GM18517 (cell line): ENCODE results near the gene TMPRSS4.

ENCODE experiments used
- ATAC-seq: cut with Tn5 transposase; IDR thresholded peaks from one replicate; pipeline ENCODE4 v1.9.1; 2021; ENCODE audit warnings: mild to moderate bottlenecking, moderate library complexity; ENCODE audit not compliant: unreplicated experiment

TMPRSS4 gene, protein sequence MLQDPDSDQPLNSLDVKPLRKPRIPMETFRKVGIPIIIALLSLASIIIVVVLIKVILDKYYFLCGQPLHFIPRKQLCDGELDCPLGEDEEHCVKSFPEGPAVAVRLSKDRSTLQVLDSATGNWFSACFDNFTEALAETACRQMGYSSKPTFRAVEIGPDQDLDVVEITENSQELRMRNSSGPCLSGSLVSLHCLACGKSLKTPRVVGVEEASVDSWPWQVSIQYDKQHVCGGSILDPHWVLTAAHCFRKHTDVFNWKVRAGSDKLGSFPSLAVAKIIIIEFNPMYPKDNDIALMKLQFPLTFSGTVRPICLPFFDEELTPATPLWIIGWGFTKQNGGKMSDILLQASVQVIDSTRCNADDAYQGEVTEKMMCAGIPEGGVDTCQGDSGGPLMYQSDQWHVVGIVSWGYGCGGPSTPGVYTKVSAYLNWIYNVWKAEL

DNA sequence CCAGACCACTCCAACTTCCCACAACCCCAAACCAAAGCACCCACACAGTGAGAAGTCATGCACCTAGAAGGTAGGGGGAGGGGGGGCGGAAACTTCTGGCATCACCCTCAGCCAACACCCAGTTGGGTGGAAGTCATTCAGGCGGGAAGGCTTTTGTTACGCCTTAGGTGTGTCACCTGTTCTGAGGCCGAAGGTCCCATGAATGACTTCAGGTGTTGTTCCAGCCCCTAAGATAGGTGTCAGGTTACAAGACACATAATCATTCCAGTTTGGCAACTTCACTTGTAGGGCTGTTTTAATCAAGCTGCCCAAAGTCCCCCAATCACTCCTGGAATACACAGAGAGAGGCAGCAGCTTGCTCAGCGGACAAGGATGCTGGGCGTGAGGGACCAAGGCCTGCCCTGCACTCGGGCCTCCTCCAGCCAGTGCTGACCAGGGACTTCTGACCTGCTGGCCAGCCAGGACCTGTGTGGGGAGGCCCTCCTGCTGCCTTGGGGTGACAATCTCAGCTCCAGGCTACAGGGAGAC, at the start of gene TMPRSS4:
Gene TMPRSS4 (plus strand): TSS at position 325 of the 528 bp plus-strand sequence. CDS start 225 bp downstream, outside the sequence.
- ATAC-seq = no peak

DNA sequence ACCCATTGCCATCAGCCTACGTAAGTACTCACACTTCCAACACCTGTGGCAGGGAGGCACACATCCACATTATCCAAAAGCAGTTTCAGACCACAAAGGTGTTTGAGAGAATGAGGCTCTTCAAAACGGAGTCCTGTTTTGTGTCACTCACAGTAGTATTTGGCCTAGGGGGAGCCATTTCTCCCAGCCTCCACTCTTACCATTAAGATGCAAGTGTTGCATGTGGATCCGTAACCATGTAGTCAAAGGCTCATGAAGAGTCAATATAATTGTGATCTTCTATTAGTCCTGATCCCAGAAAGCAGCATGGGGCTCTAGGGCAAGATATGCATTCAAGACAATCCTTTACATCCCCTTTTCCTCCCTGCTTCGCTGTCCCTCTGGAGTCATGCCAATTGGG, 49.2 kb upstream of the TMPRSS4 start:
- ATAC-seq = no peak

DNA sequence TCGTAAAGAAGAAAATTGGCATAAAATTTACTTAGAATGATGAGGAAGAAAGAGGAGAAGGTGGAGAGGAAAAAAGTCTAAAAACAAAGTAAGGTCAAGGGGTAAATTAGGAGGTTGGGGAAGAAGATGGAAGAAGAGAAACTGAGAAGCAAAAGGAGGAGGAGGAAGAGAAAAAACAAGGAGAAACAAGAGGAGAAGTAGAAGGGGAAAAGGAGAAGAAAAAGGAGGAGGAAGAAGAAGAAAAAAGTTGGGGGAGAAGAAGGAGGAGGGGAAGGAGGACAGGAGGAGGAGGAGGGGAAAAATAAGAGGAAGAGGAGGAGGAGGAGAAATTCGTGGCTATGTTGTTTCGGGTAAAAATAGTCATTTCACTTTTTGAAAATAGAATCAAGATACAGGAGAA, 48.3 kb upstream of the TMPRSS4 start:
- ATAC-seq = no peak

GRCh38 chr11:118033443-118033842, 43.4 kb upstream of the TMPRSS4 start:
- no peak for ATAC-seq

DNA sequence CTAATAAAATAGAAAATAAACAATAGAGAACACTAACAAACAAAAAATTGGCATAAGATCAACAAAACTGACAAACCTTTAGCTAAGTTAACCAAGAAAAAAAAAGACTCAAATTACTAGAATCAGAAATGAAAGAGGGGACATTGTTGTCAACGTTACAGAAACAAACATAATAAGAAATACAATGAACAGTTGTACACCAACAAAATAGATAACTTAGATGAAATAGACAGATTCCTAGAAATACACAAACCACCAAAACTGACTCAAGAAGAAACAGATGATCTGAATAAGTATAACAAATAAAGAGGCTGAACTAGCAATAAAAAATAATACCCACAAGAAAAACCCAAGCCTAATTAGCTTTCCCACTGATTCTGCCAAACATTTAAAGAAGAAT, 34.7 kb upstream of the TMPRSS4 start:
- no peak for ATAC-seq

DNA sequence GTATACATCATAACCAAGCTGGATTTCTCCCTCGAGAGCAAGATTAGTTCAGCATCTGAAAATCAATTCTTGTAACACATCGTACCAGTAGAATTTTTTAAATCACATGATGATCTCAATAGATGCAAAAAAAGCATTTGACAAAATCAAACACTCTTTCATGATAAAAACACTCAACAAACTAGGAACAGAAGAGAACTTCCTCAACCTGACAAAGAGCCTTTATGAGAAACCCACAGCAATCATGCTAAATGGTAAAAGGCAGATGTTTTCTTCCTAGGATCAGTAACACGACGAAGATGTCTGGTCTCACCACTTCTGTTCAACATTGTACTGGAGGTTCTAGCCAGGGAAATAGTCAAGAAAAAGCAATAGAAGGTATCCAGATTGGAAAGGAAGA, 34.1 kb upstream of the TMPRSS4 start:
- ATAC-seq = no peak

GRCh38 chr11:118045191-118045590, 31.7 kb upstream of the TMPRSS4 start:
- no peak for ATAC-seq

DNA sequence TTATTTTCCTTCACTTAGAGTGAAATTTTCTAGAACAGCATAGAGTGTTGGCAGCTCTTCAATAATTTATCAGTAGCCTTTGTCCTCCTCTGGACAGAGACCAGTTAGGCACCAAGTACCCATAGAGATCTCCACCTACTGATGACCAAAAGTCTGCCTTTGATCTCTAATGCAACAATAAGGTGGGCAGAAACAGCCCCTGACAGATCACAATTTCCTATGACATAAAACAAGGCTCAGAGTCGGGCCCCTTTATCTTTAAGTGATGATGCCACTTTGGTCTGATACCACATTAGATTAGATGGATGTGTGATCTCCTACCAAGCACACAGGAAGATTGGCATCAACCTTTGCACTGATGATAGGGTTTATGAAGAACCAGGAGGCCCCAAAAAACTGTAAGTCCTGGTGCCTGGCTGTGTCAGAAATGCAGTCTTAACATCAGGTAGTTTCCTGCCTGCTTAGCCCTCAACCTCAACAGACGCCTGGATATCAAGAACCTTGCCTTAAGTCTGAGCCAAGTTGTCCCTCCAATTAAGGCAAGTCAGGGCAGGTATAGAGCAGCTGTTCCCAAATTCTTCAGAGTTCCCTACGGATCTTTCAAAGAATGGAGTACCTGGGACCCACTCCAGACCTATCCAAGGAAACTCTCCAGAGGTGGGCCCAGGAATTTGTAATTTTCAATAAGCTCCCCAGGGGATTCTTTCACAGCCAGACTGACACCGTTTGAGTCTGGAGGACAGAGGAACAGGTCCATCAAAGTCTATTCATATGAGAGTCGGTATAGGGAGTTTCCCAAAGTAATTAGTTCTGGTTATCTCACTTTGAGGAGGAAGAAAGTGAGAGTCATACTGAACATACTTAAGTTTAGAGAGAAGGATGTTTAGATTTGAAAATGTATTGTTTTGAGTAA, 30.6 kb upstream of the TMPRSS4 start:
- ATAC-seq = no peak

- ATAC-seq = no peak
Measured at GRCh38 chr11:118046964-118047700, 29.7 kb upstream of the TMPRSS4 start.

- ATAC-seq = no peak
Measured at GRCh38 chr11:118047749-118048148, 29.1 kb upstream of the TMPRSS4 start.

DNA sequence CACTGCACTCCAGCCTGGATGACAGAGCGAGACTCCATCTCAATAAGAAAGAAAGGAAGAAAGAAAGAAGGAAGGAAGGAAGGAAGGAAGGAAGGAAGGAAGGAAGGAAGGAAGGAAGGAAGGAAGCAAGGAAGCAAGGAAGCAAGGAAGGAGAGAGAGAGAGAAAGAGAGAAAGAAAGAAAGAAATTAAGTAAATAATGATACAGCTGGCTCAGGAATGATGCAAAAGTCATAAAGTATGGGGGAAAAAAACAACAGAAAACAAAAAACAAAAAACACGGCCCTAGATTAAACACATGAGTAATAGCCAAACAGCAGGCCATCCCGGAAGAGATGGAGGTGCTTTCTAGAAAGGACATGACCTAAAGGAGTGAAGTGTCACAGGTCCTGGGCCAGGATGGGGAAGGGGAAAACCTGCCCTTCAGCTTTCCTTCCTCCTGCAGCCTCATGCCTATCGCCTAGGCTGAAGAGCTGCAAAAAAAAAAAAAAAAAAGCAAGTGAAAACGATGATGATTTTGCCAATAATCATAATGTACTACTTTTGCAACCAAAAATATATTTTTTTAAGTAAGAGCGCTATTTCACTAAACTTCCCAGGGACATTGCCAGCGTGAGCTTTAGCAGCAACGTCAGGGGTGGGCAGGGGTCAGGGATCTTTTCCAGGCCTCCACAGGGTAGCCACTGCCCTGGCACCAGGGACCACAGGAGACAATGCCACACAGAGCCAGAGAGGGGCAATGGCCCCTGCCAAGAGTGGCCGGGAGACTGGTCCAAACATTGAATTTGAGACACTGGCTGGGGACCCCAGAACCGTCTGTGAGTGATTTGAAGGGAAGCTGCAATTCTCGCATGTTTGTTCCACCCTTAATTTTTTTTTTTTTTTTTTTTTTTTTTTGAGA, 28.2 kb upstream of the TMPRSS4 start:
- ATAC-seq = no peak

GRCh38 chr11:118049771-118050170, 27.1 kb upstream of the TMPRSS4 start:
- ATAC-seq = no peak

- no peak for ATAC-seq
Measured at GRCh38 chr11:118050208-118050891, 26.5 kb upstream of the TMPRSS4 start.

DNA sequence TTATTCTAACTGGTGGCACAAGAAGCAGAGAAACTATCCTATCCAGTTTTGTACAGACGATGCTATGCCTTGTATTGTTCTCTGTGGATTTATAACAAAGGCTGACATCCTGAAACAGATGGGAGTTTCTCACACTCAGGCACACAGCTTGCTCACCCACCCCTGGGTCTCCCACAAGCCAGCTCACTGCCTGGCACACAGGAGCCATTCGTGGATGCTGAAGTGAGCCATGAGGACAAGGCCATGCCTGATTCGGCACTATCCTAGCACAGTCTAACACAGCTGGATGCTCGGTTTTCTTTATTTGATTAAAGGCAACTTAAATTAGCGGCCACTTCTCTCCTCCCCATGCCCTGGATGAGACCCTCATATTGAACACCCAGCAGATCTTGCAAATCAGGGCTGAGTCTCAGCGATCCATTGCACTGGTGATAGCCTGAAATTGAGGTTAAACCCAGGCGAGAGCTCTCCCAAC, 25.7 kb upstream of the TMPRSS4 start:
- no peak for ATAC-seq

GRCh38 chr11:118051611-118052461, 25.0 kb upstream of the TMPRSS4 start:
- ATAC-seq = no peak

GRCh38 chr11:118052581-118053206, 24.2 kb upstream of the TMPRSS4 start:
- no peak for ATAC-seq

DNA sequence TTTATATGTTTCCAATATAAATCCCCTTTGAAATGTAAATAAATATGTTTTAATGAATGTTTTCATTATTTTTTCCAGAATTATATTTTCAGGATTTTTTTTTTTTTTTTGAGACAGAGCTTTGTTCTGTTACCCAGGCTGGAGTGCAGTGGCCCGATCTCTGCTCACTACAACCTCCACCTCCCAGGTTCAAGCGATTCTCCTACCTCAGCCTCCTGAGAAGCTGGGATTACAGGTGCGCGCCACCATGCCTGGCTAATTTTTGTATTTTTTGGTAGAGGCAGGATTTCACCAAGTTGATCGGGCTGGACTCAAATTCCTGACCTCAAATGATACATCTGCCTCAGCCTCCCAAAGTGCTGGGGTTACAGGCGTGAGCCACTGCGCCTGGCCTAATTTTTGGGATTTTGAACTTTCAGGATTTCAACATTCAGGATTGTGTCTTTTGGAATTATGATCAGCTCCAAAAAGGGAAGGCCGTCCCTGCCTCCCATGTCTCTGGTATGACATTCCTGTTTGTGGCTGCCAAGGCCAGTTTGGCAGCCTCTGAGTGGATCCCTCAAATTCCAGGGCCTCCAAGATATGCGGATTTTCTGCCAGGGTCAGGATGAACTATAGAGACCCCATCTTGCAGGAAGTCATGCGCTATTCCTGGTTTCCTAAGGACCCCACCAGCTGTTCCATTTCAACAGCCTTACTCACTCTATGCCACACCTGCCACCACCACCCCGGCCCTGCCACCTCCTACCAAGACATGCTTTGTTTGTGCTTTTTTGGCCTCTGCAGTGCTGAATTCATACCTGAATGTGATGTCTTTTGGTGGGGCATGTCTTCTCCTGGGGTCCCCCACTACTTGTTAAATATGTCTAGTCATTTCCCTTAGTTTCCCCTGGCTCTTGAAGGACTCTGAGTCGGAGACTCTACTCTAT, 21.9 kb upstream of the TMPRSS4 start:
- no peak for ATAC-seq
